ENCODE results near the gene DNM1.
A peak's percentile ranks its signal among the peaks of the same experiment; 100 is the strongest.

DNM1 gene

DNA sequence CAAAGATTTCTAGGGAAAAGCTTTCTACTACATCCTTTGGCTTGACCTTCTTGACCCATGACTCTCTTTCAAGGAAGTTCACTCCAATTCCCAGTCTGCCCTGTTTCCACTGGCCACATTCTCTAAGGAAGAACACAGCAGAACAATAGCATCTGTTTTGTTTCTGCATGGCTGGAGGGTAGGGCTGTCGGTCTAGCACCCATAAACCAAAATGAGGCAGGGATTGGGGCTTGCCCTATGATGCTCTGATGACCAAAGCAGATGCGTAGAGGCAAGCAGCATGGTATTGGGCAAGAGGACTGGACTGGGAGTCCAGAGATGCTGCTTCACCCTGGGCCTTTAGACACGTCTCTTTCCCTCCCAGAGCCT, 48.5 kb downstream of the DNM1 start:
- DNase-seq (ENCODE audit: low spot score), result no peak

GRCh38 chr9:128252317-128253139, 49.3 kb downstream of the DNM1 start:
- no peak for DNase-seq (ENCODE audit: low spot score)

DNA sequence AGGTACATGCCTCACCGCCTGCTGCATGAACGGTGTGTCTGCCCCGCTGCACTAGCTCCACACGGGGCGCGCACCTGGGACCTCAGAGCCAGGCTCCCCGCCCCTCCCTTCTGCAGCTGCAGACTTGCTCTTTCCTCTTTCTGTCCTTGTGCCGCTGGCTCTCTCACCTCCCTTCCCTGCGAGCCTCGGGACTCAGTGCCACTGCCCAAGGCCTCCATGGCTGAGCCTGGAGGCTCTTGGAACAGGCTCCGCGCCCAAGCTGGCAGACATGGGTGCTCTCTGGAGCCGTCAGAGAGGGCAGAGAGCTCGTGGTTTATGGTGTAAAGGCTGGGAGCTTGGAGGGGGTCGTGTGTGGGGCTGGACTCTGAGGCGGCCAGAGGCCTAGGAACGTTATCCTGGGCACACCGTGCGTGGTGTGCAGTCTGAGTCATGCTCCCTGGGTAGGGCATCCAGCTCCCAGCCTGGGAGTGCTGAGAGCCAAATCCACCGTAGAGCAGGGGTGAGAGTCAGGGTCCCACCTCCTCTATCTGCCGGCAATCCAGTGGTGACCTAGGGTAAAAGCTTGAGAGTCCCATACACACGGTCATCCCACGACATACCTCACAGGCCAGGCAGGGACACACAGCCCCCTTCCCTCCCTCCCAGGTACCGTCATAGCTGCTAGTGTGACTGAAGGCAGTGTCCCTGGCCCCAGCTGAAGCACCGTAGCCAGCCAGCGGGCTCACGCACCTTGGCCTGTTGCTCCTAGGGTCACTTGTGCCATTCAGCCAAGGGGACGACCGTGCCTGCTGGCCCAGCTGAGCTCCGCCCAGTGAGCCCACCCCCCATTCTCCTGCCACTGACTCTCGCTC, 50.2 kb downstream of the DNM1 start:
- DNase-seq (ENCODE audit: low spot score), result no peak

DNA sequence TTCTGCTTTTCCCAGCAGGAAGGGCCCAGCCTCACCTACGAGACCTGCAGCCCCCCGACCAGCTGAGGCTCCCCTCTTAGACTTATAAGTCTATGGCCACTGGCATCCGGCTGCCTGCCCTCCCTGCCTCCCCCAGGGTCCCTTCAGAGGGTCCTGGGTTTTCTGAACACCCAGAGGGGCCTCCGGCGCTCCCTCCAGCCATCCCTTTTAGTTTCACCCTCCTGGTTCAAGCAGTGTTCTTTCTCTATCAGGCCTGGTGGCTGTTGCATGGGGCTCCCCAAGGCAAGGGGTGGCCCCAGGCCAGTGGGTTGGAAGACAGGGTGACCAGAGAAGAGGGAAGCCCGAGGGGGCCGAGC, 50.8 kb downstream of the DNM1 start:
- DNase-seq (ENCODE audit: low spot score), result no peak

DNA sequence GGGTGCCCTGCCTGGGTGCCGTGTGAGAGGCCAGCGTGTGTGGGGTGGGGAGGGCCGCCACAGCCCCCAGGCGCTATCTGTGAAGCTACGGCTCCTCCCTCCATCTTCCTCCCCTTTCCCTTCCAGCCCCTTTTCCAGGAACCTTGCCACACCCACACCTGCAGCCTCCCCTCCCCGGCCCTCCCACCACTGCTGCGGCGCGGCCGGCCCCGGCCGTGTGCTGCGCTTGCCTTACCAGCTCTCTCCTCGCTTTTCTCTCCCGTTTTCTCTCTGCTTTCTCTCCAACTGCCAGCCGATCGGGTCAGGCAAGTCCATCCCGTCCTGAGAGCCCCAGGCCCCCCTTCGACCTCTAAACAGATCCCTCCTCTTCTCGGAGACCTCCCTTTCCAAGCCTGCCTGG, 51.2 kb downstream of the DNM1 start:
- no peak for DNase-seq (ENCODE audit: low spot score)

GRCh38 chr9:128254855-128255759, 51.9 kb downstream of the DNM1 start:
- no peak for DNase-seq (ENCODE audit: low spot score)

DNA sequence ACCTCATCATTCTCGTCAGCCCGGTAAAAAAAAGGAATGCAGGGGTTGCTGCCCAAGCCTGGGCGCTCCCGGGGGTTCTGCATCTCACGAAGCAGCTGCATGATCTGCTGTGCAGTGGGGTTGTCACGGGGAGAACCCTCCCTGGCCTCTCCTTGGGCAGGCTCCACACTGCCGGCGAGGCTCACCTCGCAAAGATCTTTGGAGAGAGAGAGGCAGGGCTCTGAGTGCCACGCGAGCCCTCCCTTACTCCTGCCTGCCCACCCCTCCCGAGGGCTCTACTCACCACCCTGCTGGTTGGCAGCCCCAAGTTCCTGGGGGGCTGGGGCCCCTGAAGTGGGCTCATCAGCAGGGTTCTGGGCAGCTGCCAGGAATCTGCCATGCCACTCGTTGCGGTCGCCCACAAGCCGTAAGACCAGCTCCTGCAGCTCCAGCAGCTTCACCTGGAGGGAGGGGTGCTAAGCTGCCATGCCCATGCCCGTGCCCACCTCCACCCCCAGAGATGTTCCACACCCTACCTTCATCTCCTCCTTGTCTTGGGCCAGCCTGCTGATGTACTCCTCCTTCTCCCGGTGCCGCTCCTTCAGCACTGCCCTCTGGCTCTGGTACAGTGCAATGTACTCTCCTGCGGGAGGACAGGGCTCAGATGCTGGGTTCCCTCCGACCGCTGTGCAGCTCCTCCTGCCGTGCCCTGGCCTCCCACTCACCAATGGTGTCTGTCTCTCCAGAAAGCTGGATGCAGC, 54.1 kb downstream of the DNM1 start:
- no peak for DNase-seq (ENCODE audit: low spot score)

GRCh38 chr9:128257907-128258306, 54.7 kb downstream of the DNM1 start:
- DNase-seq (ENCODE audit: low spot score), result no peak

GRCh38 chr9:128258326-128258725, 55.1 kb downstream of the DNM1 start:
- no peak for DNase-seq (ENCODE audit: low spot score)

DNA sequence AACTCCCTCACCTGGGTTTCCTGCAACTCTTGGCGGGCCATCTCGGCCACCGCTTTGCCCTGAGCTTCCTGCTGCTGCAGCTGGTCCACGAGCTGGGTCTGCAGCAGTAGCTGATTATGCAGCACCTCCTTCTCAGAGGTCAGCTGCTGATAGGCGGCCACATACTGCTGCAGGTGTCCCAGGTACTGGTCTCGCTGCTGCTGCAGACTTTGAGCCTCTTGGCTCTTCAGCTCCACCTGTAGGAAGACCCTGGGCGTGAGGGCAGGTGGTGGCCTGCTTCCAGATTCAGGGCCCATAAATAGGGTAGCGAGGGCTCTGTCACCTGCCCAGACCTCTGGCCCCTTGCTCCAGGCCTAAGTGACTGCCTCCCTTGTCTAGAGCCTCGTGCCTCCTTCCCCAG, 56.0 kb downstream of the DNM1 start:
- DNase-seq (ENCODE audit: low spot score), result no peak

DNA sequence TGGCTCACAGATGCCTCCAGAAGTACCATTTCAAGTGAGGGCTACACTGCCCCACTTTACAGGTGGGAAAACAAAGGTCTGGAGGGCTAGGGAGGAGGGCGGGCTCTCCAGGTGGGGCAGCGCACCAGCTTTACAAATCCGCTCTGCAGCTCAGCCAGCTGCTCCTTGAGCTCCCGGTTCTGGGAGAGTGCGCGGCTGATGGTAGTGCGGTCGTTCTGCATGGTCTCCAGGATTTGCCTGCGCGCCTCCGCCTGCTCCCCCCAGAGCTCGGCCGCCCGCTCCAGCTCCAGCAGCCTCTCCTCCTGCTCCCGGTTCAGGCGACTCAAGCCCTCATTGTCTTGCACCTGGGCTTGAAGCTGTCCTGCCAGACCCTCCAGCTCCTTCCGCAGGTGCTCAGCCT, 57.2 kb downstream of the DNM1 start:
- no peak for DNase-seq (ENCODE audit: low spot score)

DNA sequence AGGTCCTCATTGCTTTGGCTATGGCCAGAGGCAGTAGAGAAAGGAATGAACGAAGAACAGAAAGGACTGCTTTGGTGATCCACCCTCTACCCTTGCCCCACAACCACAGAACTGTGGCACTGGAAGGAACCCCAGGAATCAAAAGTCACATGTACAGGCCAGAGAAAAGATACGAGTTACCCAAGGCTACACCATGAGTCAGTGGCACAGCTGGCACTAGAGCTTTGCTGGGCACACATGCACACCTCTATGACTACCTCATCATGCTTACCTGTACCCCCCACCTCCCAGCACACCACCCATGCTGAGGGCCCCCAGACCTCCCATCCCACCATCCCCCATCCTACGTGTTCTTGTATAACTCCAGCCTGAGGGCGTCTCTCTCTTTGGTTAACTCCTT, 59.5 kb downstream of the DNM1 start:
- no peak for DNase-seq (ENCODE audit: low spot score)

DNA sequence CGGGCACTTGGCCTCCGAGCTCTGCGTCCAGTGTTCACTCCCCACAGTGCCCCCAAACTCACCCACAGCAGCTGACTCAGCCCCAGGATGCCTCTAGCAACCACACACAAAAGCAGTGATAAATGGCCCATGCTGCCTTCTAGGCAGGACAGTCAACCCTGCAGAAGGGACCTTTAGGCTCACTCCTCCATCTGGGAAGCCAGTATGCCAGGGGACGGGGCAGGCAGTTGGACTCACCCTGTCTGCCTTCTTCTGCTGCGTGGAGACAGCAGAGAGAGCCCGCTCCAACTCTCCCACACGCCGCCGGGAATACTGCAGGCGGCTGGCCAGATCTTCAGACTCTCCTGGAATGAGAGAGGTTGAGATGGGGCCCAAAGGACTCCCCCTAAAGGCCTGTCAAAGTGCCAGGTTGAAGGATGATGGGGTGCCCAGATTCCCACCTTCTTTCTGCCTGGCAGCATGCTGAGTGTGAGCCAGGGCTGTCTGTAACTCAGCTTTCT, 62.2 kb downstream of the DNM1 start:
- no peak for DNase-seq (ENCODE audit: low spot score)

DNA sequence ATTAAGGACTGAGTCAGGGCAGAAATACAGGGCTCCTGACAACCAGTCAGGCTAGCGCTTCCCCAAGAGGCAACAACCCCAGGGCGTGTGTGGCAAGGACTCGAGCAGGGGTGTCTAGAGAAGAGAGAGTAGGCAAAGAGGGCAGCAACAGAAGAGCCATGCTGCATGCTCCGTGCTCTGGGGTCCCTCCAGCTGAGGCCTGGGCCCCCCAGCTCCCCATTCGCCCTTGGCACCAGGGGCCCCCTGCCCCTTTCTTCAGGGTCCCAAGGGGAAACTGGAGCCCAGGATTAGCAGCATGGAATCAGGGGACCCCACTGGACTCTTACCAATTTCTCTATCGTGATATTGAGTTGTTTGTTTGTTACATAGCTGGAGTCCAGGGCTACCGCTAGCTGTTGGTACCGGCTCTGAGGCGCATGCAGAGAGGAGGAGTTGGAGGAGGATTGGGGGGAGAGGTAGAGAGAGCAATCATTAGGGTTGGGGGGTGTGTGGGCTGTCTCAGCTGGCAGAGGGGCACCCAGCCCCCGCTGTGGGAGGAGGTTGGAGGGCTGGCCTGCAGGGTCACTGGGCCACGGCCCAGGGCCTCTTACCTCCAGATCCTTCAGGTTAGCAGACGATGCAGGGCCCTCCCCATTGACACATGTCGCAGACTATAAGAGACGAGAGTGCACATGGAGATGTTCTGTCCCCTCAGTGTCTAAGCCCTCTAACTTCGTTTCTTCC, 63.9 kb downstream of the DNM1 start:
- DNase-seq (ENCODE audit: low spot score), result no peak

- DNase-seq (ENCODE audit: low spot score), result no peak
Observed at GRCh38 chr9:128271112-128271511, 67.9 kb downstream of the DNM1 start.

GRCh38 chr9:128271512-128271911, 68.3 kb downstream of the DNM1 start:
- no peak for DNase-seq (ENCODE audit: low spot score)

DNA sequence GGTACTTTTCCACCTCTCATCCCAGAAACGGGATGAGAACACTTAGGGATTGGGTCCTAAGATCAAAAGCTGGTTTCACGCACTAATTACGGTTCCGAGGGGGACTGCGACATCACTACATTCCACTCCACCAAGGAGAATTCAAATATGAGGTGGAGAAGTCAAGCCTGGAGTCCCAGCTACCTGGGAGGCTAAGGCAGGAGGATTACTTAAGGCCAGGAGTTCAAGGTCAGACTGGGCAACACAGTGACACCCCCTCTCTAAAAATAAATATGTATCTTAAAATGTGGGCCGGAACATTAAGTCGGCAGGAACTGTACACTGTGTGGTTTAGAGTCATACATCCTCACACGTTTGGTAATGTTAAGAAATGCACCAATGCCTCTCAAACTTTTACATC, 71.1 kb downstream of the DNM1 start:
- no peak for DNase-seq (ENCODE audit: low spot score)

GRCh38 chr9:128275198-128276007, 72.2 kb downstream of the DNM1 start, which contains the start of gene GOLGA2:
Gene GOLGA2 (minus strand): TSS chr9:128276007. CDS start chr9:128275976, 31 bp downstream.
- DNase-seq (ENCODE audit: low spot score), result no peak

- DNase-seq (ENCODE audit: low spot score), result peak; percentile 98
Observed at GRCh38 chr9:128276008-128276573, 72.9 kb downstream of the DNM1 start, which contains the start of gene SWI5. Gene SWI5 (plus strand): TSS chr9:128276276.

Data from putamen (tissue), 1 donor.